ENCODE measurements around the gene ZSCAN30. TPM values are rescaled to one million over a fixed set of nuclear protein-coding genes. Genes with fewer than 3 reads are reported as not detected.

ZSCAN30 gene
- total RNA-seq, 4 donors from 2014 or later: 12.1 to 27.2 (median 17.6) TPM

DNA sequence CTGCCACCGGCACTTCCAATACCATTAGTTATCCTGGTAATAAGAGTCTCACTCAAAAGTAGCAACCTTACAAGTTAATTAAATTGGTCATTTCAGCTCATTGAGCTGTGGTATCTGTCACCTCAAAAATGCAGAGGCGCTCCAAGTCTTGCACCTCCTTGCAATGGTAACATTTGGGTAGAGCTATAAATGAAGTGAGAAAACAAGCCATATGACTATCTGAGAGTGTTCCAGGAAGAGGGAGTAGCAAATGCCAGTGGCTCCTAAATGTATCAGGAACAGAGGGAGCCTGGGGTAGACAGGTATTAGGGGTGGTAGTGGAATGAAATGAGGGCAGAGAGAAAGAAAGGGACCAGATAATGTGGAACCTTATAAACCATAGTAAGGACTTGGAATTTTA lies 6.0 kb upstream of the ZSCAN30 start:
- no peak overlapping the region for H3K27ac ChIP-seq
- peaks cover 0 to 58% of the 10 kb centered on the region in 2 donors for H3K36me3 ChIP-seq
- H3K27me3 ChIP-seq: no peaks in the 10 kb centered on the region
- TF ChIP-seq, protein P1, sequence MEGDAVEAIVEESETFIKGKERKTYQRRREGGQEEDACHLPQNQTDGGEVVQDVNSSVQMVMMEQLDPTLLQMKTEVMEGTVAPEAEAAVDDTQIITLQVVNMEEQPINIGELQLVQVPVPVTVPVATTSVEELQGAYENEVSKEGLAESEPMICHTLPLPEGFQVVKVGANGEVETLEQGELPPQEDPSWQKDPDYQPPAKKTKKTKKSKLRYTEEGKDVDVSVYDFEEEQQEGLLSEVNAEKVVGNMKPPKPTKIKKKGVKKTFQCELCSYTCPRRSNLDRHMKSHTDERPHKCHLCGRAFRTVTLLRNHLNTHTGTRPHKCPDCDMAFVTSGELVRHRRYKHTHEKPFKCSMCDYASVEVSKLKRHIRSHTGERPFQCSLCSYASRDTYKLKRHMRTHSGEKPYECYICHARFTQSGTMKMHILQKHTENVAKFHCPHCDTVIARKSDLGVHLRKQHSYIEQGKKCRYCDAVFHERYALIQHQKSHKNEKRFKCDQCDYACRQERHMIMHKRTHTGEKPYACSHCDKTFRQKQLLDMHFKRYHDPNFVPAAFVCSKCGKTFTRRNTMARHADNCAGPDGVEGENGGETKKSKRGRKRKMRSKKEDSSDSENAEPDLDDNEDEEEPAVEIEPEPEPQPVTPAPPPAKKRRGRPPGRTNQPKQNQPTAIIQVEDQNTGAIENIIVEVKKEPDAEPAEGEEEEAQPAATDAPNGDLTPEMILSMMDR (IDR thresholded peaks at IDR 0.05): no peak
- TF ChIP-seq EP300 (IDR thresholded peaks at IDR 0.05) (no peak), POLR2A (IDR thresholded peaks at IDR 0.05) (no peak), POLR2AphosphoS5 (IDR thresholded peaks at IDR 0.05) (no peak)
- H3K9me3 ChIP-seq: peaks cover 0 to 12% (median 0%) of the 10 kb centered on the region in 3 donors
- no peak overlapping the region for H3K4me3 ChIP-seq
- no peak for ATAC-seq
- WGBS, 2 donors (ENCODE audit: low coverage in 1 of 2): 100% methylated on average over 1 to 2 of the region's 2 CpGs
- H3K4me1 ChIP-seq: peaks cover 3 to 27% (median 10%) of the 10 kb centered on the region in 3 donors

GRCh38 chr18:35291166-35291565 lies 1.1 kb upstream of the ZSCAN30 start:
- Histone ChIP-seq H3K27me3 (no peaks in the 10 kb centered on the region), H3K4me3 (peak overlapping the region; percentile 61 to 79), H3K4me1 (peaks cover 7 to 53% (median 16%) of the 10 kb centered on the region in 3 donors), H3K27ac (peak overlapping the region in 2 of 4 donors; percentile 87 to 93), H3K36me3 (peaks cover 0 to 33% of the 10 kb centered on the region in 2 donors), H3K9me3 (no peaks in the 10 kb centered on the region)
- TF ChIP-seq, protein P1 (IDR thresholded peaks at IDR 0.05): no peak
- TF ChIP-seq EP300 (IDR thresholded peaks at IDR 0.05) (no peak), POLR2AphosphoS5 (IDR thresholded peaks at IDR 0.05) (no peak), POLR2A (IDR thresholded peaks at IDR 0.05) (no peak)
- no peak for ATAC-seq
- WGBS, 2 donors (ENCODE audit: low coverage in 1 of 2): 86 to 88% methylated on average over 1 to 2 of the region's 2 CpGs

DNA sequence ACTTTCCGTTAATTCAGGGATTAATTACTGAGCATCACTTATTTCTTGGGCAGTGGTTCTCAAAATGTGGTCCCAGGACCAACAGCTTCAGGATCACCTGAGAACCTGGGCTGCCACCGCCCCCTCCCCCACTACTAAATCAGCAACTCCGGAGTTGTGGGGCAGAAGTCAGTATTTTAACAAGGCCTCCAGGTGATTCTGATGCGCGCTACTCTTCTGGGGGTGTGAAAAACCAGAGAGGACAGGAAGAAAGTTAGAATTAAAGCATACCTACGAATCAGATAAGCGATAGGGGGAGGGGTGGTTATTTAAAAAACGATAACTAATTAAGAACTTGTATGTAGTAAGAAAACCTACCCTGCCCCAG lies 319 bp downstream of the ZSCAN30 start:
- TF ChIP-seq POLR2A (IDR thresholded peaks at IDR 0.05): no peak
- TF ChIP-seq POLR2AphosphoS5 (IDR thresholded peaks at IDR 0.05): no peak
- TF ChIP-seq, protein P1 (IDR thresholded peaks at IDR 0.05): no peak
- no peak for TF ChIP-seq EP300 (IDR thresholded peaks at IDR 0.05)
- ATAC-seq: peak; percentile 29
- Histone ChIP-seq H3K36me3 (peaks cover 0 to 24% of the 10 kb centered on the region in 2 donors), H3K4me3 (peak overlapping the region; percentile 61 to 79), H3K4me1 (peaks cover 7 to 53% (median 16%) of the 10 kb centered on the region in 3 donors), H3K27ac (peak overlapping the region; percentile 62 to 93 (median 87)), H3K27me3 (no peaks in the 10 kb centered on the region), H3K9me3 (no peaks in the 10 kb centered on the region)
- 0 to 1% methylated on average over 4 to 8 of the region's 8 CpGs for WGBS, 2 donors (ENCODE audit: low coverage in 1 of 2)

DNA sequence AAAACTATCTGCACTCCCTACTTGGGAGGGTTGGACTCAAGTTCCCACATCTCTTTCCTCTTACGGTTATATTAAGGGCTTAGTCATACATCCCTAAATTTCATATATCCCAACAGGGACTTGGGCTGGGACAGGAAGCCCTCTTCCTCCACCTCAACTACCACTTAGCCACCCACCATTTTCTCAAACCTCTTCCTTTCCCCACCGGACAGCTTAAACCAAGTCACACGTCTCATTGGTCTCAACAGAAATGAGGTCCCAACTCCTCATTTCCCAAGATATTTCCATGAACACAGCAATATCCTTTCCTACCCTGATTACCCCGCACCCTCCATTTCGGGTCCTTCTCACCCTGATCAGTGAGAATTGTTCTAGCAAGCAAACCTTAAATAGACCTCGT lies 736 bp downstream of the ZSCAN30 start:
- no peak for ATAC-seq
- H3K4me3 ChIP-seq: peak overlapping the region; percentile 61 to 79
- 7 to 8% methylated on average over 6 of the region's 6 CpGs for WGBS, 2 donors (ENCODE audit: low coverage in 1 of 2)
- H3K9me3 ChIP-seq: no peaks in the 10 kb centered on the region
- H3K27me3 ChIP-seq: no peaks in the 10 kb centered on the region
- H3K36me3 ChIP-seq: peaks cover 0 to 26% of the 10 kb centered on the region in 2 donors
- peak overlapping the region; percentile 62 to 93 (median 87) for H3K27ac ChIP-seq
- H3K4me1 ChIP-seq: peaks cover 7 to 53% (median 16%) of the 10 kb centered on the region in 3 donors
- TF ChIP-seq, protein P1 (IDR thresholded peaks at IDR 0.05): no peak
- TF ChIP-seq POLR2A (IDR thresholded peaks at IDR 0.05) (no peak), POLR2AphosphoS5 (IDR thresholded peaks at IDR 0.05) (no peak), EP300 (IDR thresholded peaks at IDR 0.05) (no peak)

GRCh38 chr18:35284841-35285240 lies 5.2 kb downstream of the ZSCAN30 start:
- Histone ChIP-seq H3K9me3 (no peaks in the 10 kb centered on the region), H3K4me3 (no peak overlapping the region), H3K4me1 (peaks cover 0 to 19% (median 5%) of the 10 kb centered on the region in 3 donors), H3K36me3 (peaks cover 0 to 23% of the 10 kb centered on the region in 2 donors), H3K27me3 (no peaks in the 10 kb centered on the region), H3K27ac (no peak overlapping the region)
- no CpG with 5 or more reads among the region's 3 CpGs for WGBS, 2 donors (ENCODE audit: low coverage in 1 of 2)
- TF ChIP-seq, protein P1 (IDR thresholded peaks at IDR 0.05): no peak
- TF ChIP-seq EP300 (IDR thresholded peaks at IDR 0.05): no peak
- no peak for TF ChIP-seq POLR2AphosphoS5 (IDR thresholded peaks at IDR 0.05)
- no peak for TF ChIP-seq POLR2A (IDR thresholded peaks at IDR 0.05)
- no peak for ATAC-seq

Data from gastroesophageal sphincter (tissue), 4 donors.